Prostate gland (tissue), 2 donors: ENCODE measurements around the gene STX1B.

Source experiments
- POLR2A ChIP-seq: fragments of 450-650 bp; IDR thresholded peaks from one replicate; pipeline ENCODE4 v1.6.1; 2016; ENCODE audit warnings: antibody characterized with exemption, mild to moderate bottlenecking
- TF ChIP-seq, protein P1 (sequence below), 4 experiments: fragments of 200-600 bp in 2 of 4; fragments of 450-650 bp in 2 of 4; sonication (generic) in 2 of 4; IDR thresholded peaks; 1 replicate in 3 of 4; 2 replicates in 1 of 4; pipeline ENCODE4 v1.5.1; 2016 to 2019; ENCODE audit warnings: antibody characterized with exemption in 4 of 4, mild to moderate bottlenecking in 2 of 4, moderate library complexity in 2 of 4

DNA sequence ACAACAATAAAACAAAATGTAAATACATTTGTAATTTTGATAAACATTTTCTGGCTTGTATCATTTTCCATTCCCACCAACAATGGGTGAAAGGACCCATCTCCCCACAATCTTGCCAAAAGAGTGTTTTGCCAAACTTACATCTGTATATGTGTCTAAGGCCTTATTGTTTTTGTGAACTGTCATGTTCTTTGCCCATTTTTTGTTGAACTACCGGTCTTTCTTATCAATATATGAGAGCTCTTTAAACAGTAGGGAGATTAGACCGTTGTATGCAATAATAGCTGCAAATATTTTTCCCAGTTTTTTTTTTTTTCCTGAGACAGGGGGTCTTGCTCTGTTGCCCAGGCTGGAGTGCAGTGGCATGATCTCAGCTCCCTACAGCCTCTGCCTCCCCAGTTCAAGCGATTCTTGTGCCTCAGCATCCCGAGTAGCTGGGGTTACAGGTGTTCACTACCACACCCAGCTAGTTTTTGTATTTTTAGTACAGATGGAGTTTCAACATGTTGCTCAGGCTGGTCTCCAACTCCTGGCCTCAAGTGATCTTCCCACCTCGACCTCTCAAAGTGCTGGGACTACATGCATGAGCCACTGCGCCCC is 13.3 kb upstream of the STX1B start:
- TF ChIP-seq, protein P1, sequence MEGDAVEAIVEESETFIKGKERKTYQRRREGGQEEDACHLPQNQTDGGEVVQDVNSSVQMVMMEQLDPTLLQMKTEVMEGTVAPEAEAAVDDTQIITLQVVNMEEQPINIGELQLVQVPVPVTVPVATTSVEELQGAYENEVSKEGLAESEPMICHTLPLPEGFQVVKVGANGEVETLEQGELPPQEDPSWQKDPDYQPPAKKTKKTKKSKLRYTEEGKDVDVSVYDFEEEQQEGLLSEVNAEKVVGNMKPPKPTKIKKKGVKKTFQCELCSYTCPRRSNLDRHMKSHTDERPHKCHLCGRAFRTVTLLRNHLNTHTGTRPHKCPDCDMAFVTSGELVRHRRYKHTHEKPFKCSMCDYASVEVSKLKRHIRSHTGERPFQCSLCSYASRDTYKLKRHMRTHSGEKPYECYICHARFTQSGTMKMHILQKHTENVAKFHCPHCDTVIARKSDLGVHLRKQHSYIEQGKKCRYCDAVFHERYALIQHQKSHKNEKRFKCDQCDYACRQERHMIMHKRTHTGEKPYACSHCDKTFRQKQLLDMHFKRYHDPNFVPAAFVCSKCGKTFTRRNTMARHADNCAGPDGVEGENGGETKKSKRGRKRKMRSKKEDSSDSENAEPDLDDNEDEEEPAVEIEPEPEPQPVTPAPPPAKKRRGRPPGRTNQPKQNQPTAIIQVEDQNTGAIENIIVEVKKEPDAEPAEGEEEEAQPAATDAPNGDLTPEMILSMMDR (IDR thresholded peaks at IDR 0.05) = no peak
- TF ChIP-seq POLR2A = no peak
